Left ventricle myocardium inferior (tissue), 1 donor: ENCODE data around the gene PELO. TPM values are rescaled to one million over a fixed set of nuclear protein-coding genes. Genes with fewer than 3 reads are reported as not detected.

Experiments
- DNase-seq: peaks from one replicate; pipeline ENCODE4 v3.0.0-alpha.2; 2020
- H3K27ac ChIP-seq: fragments of 200-600 bp; replicated peaks from 2 replicates; pipeline ENCODE4 v1.8.0; 2021
- H3K27me3 ChIP-seq: fragments of 200-600 bp; 2 replicates; pipeline ENCODE4 v1.8.0; 2021; ENCODE audit warnings: low read depth
- H3K36me3 ChIP-seq: fragments of 200-600 bp; 2 replicates; pipeline ENCODE4 v1.8.0; 2021
- H3K4me1 ChIP-seq: fragments of 200-600 bp; 2 replicates; pipeline ENCODE4 v1.8.0; 2021
- H3K4me3 ChIP-seq: fragments of 200-600 bp; 2 replicates; pipeline ENCODE4 v1.8.0; 2021; ENCODE audit warnings: mild to moderate bottlenecking, moderate library complexity
- H3K9me3 ChIP-seq: fragments of 200-600 bp; replicated peaks from 2 replicates; pipeline ENCODE4 v1.8.0; 2021
- intact Hi-C: fragments of 100-400 bp; cut with micrococcal nuclease; formaldehyde crosslinking; loops from one replicate; pipeline ENCODE4 v1.11.0; 2022
- total RNA-seq: library from RNA; stranded (reverse); fragmentation: NEBNext Ultra II Directional; extraction: Animal tissue kit (Norgen Biotek cat#: 25700); gene quantifications from one replicate; pipeline ENCODE4 v1.2.1, GENCODE V29; 2021
- TF ChIP-seq, protein P1 (sequence below): fragments of 200-600 bp; IDR thresholded peaks from 2 replicates; pipeline ENCODE4 v1.8.0; 2021; ENCODE audit warnings: antibody characterized with exemption, mild to moderate bottlenecking, borderline replicate concordance
- donor health status: DM: no; HTN: yes; CAD: no; lungs with severe emphysema.

PELO gene
- total RNA-seq, 1 donor from 2014 or later, result 19.7 TPM

DNA sequence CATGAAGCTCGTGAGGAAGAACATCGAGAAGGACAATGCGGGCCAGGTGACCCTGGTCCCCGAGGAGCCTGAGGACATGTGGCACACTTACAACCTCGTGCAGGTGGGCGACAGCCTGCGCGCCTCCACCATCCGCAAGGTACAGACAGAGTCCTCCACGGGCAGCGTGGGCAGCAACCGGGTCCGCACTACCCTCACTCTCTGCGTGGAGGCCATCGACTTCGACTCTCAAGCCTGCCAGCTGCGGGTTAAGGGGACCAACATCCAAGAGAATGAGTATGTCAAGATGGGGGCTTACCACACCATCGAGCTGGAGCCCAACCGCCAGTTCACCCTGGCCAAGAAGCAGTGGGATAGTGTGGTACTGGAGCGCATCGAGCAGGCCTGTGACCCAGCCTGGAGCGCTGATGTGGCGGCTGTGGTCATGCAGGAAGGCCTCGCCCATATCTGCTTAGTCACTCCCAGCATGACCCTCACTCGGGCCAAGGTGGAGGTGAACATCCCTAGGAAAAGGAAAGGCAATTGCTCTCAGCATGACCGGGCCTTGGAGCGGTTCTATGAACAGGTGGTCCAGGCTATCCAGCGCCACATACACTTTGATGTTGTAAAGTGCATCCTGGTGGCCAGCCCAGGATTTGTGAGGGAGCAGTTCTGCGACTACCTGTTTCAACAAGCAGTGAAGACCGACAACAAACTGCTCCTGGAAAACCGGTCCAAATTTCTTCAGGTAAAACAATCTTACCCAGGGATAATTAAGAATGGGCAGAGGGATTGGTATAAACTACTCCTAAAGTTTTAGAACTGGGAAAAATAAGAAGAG, 12.9 kb downstream of the PELO start:
- peaks cover 99% of the 10 kb centered on the region for H3K4me1 ChIP-seq
- peak overlapping the region; percentile 74 for H3K4me3 ChIP-seq

DNA sequence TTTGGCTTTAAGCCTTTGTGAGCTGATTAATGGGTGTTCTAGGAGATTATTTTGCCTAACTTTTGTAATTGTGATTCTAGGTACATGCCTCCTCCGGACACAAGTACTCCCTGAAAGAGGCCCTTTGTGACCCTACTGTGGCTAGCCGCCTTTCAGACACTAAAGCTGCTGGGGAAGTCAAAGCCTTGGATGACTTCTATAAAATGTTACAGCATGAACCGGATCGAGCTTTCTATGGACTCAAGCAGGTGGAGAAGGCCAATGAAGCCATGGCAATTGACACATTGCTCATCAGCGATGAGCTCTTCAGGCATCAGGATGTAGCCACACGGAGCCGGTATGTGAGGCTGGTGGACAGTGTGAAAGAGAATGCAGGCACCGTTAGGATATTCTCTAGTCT, 13.6 kb downstream of the PELO start:
- H3K4me3 ChIP-seq, result peak overlapping the region; percentile 74
- intact Hi-C loops, result no loop called here
- H3K9me3 ChIP-seq, result no peaks in the 10 kb centered on the region
- no peaks in the 10 kb centered on the region for H3K27me3 ChIP-seq
- H3K4me1 ChIP-seq, result peaks cover 99% of the 10 kb centered on the region
- peaks cover 13% of the 10 kb centered on the region for H3K36me3 ChIP-seq
- no peak for DNase-seq
- H3K27ac ChIP-seq, result peak overlapping the region; percentile 96
- TF ChIP-seq, protein P1, sequence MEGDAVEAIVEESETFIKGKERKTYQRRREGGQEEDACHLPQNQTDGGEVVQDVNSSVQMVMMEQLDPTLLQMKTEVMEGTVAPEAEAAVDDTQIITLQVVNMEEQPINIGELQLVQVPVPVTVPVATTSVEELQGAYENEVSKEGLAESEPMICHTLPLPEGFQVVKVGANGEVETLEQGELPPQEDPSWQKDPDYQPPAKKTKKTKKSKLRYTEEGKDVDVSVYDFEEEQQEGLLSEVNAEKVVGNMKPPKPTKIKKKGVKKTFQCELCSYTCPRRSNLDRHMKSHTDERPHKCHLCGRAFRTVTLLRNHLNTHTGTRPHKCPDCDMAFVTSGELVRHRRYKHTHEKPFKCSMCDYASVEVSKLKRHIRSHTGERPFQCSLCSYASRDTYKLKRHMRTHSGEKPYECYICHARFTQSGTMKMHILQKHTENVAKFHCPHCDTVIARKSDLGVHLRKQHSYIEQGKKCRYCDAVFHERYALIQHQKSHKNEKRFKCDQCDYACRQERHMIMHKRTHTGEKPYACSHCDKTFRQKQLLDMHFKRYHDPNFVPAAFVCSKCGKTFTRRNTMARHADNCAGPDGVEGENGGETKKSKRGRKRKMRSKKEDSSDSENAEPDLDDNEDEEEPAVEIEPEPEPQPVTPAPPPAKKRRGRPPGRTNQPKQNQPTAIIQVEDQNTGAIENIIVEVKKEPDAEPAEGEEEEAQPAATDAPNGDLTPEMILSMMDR, result no peak

More for the DNA sequence above, 12.9 kb downstream of the PELO start:
- peak; percentile 61 for DNase-seq
- no peaks in the 10 kb centered on the region for H3K9me3 ChIP-seq
- TF ChIP-seq, protein P1, result peak; percentile 32
- peak overlapping the region; percentile 96 for H3K27ac ChIP-seq
- intact Hi-C loops, result no loop called here
- H3K27me3 ChIP-seq, result no peaks in the 10 kb centered on the region
- peaks cover 13% of the 10 kb centered on the region for H3K36me3 ChIP-seq

DNA sequence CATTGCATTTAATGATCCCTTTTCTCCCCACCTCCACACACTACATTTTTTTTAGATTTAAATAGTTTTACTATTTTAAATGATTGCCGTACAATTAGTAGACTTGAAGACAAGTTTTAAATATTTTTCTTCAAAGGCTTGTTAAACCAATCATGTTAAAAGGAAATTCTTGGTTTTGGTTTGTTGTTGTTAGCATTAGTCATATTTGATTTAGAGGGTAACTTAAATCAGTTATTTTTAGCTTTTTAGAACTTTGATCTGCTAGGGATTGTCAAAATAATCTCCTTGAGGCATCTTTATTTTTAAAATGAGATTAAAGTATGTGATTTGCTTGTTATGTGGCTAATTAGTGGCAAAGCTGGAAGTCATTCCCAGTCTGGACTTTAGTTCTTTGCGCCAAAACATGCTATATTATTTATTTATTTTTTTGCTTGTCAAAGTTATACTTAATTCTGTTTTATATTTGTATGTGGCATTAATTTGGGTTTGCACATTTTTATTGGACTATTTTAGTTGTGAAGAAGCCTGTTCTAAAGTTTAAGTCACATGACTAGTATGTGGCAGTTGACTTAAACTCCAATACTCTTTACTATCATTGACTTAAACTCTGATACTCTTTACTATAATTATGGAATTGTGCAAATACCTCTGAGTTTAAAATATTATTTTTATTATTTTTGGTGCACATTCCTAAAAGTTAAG, 14.7 kb downstream of the PELO start:
- Histone ChIP-seq H3K36me3 (peaks cover 13% of the 10 kb centered on the region), H3K9me3 (no peaks in the 10 kb centered on the region), H3K4me1 (peaks cover 100% of the 10 kb centered on the region), H3K4me3 (peak overlapping the region; percentile 74), H3K27ac (peak overlapping the region; percentile 96), H3K27me3 (no peaks in the 10 kb centered on the region)
- TF ChIP-seq, protein P1, result no peak
- DNase-seq, result no peak
- intact Hi-C loops, result no loop called here

- DNase-seq, result no peak
- intact Hi-C loops, result no loop called here
- Histone ChIP-seq H3K27me3 (no peaks in the 10 kb centered on the region), H3K27ac (peak overlapping the region; percentile 96), H3K36me3 (peaks cover 13% of the 10 kb centered on the region), H3K4me3 (peak overlapping the region; percentile 74), H3K4me1 (peaks cover 100% of the 10 kb centered on the region), H3K9me3 (no peaks in the 10 kb centered on the region)
- TF ChIP-seq, protein P1, result no peak
These were observed 15.2 kb downstream of the PELO start for GRCh38 chr5:52802974-52803336.

DNA sequence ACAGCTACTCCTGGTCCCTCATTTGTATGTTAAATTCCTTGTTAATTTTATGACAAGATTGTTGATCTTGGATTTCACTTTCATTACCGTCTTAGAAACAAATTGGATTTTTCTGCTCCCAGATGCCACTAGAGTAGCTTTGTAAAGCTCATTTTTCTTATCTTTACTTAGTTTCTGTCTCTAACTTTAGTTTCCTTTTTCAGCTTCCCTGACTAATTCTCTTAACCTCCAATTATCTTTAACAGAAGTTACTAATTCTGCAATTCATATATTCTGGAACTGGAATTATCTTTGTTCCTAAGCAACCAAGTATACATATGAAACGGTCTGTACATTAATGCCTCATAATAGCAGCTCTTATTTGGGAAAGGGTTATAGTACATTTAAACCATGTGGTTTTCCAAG, 16.7 kb downstream of the PELO start:
- H3K9me3 ChIP-seq, result no peaks in the 10 kb centered on the region
- TF ChIP-seq, protein P1, result no peak
- H3K27me3 ChIP-seq, result no peaks in the 10 kb centered on the region
- peak overlapping the region; percentile 74 for H3K4me3 ChIP-seq
- no peak for DNase-seq
- H3K27ac ChIP-seq, result peak overlapping the region; percentile 96
- peaks cover 13% of the 10 kb centered on the region for H3K36me3 ChIP-seq
- intact Hi-C loops, result no loop called here
- H3K4me1 ChIP-seq, result peaks cover 100% of the 10 kb centered on the region
